Esophagus muscularis mucosa (tissue), 4 donors: Measurements from ENCODE around the gene GMPR2. TPM values are rescaled to one million over a fixed set of nuclear protein-coding genes. Genes with fewer than 3 reads are reported as not detected.

Experiments
- DNase-seq: peaks from one replicate; pipeline ENCODE4 v3.0.0-alpha.2; 2017; ENCODE audit errors: extremely low spot score
- H3K27ac ChIP-seq, 4 donors: fragments of 200-600 bp; sonication (generic); replicated peaks in 1 of 4; 1 replicate in 3 of 4; 2 replicates in 1 of 4; pipeline ENCODE4 v1.5.1; 2016 to 2019; ENCODE audit warnings: mild to moderate bottlenecking in 1 of 4
- H3K27me3 ChIP-seq, 4 donors: fragments of 200-600 bp; sonication (generic); one replicate each; pipeline versions ENCODE4 v1.5.1 to v1.6.0; 2016 to 2019
- H3K36me3 ChIP-seq, 4 donors: fragments of 200-600 bp; sonication (generic); one replicate each; pipeline ENCODE4 v1.5.1; 2016 to 2019
- H3K4me1 ChIP-seq, 4 donors: fragments of 200-600 bp; sonication (generic); one replicate each; pipeline ENCODE4 v1.5.1; 2016 to 2019
- H3K4me3 ChIP-seq, 4 donors: fragments of 200-600 bp; sonication (generic); 1 replicate in 2 of 4; 2 replicates in 2 of 4; pipeline ENCODE4 v1.5.1; 2016 to 2019; ENCODE audit warnings: mild to moderate bottlenecking in 4 of 4, moderate library complexity in 1 of 4
- H3K9me3 ChIP-seq, 4 donors: fragments of 200-600 bp; sonication (generic); 1 replicate in 3 of 4; 2 replicates in 1 of 4; pipeline ENCODE4 v1.5.1; 2016 to 2019
- EP300 ChIP-seq: sonication (generic); formaldehyde crosslinking; IDR thresholded peaks from one replicate; pipeline ENCODE4 v1.6.1; 2017; ENCODE audit warnings: antibody characterized with exemption
- POLR2A ChIP-seq: fragments of 450-650 bp; IDR thresholded peaks from one replicate; pipeline ENCODE4 v1.6.1; 2017; ENCODE audit warnings: antibody characterized with exemption, moderate library complexity, mild to moderate bottlenecking, low read depth
- POLR2AphosphoS5 ChIP-seq, 2 donors: sonication (generic); formaldehyde crosslinking; IDR thresholded peaks; one replicate each; pipeline ENCODE4 v1.6.1; 2017; ENCODE audit warnings: antibody characterized with exemption in 2 of 2
- WGBS: methylation state at CpG from one replicate; pipeline ENCODE4 v1.1.5; 2018; 5-methylcytosine and 5-hydroxymethylcytosine counted together
- intact Hi-C: fragments of 100-400 bp; cut with DNase I; formaldehyde crosslinking; loops from one replicate; pipeline ENCODE4 v1.15.1; 2023
- total RNA-seq, 4 donors: library from RNA; depleted of rRNA; stranded (reverse); fragments of >200 nt; gene quantifications; one replicate each; pipeline versions ENCODE4 v1.1.0 to v1.2.1, GENCODE V29; 2016
- TF ChIP-seq, protein P1 (sequence below), 3 experiments: fragments of 200-600 bp in 2 of 3; fragments of 450-650 bp in 1 of 3; sonication (generic) in 2 of 3; IDR thresholded peaks; one replicate each; pipeline ENCODE4 v1.5.1; 2017 to 2019; ENCODE audit warnings: antibody characterized with exemption in 3 of 3, mild to moderate bottlenecking in 2 of 3, moderate library complexity in 1 of 3

The GMPR2 gene
- total RNA-seq, 4 donors from 2014 or later, result 43.1 to 53.4 (median 50.5) TPM

DNA sequence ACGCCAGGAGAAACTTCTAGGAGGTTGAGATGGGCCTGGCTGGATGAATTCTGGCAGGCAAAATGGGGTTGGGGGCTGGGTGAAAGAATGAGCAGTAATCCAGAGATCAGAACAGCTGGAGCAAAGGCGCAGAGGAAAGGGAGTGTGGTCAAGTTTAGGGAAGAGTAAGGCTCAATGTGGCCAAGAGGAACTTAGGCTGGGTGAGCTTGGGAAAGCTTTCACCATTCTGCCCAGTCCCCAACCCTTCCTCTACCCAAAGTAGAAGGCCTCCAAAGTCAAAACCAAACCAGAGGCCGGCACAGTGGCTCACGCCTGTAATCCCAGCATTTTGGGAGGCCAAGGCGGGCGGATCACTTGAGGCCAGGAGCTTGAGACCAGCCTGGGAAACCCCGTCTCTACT lies 48.9 kb downstream of the GMPR2 start:
- H3K4me3 ChIP-seq, result no peak overlapping the region
- DNase-seq, result no peak
- no peak overlapping the region for H3K27ac ChIP-seq
- TF ChIP-seq EP300 (no peak), POLR2A (no peak), POLR2AphosphoS5 (IDR thresholded peaks at IDR 0.05) (no peak)
- TF ChIP-seq, protein P1, sequence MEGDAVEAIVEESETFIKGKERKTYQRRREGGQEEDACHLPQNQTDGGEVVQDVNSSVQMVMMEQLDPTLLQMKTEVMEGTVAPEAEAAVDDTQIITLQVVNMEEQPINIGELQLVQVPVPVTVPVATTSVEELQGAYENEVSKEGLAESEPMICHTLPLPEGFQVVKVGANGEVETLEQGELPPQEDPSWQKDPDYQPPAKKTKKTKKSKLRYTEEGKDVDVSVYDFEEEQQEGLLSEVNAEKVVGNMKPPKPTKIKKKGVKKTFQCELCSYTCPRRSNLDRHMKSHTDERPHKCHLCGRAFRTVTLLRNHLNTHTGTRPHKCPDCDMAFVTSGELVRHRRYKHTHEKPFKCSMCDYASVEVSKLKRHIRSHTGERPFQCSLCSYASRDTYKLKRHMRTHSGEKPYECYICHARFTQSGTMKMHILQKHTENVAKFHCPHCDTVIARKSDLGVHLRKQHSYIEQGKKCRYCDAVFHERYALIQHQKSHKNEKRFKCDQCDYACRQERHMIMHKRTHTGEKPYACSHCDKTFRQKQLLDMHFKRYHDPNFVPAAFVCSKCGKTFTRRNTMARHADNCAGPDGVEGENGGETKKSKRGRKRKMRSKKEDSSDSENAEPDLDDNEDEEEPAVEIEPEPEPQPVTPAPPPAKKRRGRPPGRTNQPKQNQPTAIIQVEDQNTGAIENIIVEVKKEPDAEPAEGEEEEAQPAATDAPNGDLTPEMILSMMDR (IDR thresholded peaks at IDR 0.05), result no peak
- no peaks in the 10 kb centered on the region for H3K9me3 ChIP-seq
- intact Hi-C loops, result no loop called here
- H3K27me3 ChIP-seq, result no peaks in the 10 kb centered on the region
- no peaks in the 10 kb centered on the region for H3K36me3 ChIP-seq
- H3K4me1 ChIP-seq, result peaks cover 0 to 9% (median 0%) of the 10 kb centered on the region in 4 donors
- 79% methylated on average over 7 of the region's 7 CpGs for WGBS

DNA sequence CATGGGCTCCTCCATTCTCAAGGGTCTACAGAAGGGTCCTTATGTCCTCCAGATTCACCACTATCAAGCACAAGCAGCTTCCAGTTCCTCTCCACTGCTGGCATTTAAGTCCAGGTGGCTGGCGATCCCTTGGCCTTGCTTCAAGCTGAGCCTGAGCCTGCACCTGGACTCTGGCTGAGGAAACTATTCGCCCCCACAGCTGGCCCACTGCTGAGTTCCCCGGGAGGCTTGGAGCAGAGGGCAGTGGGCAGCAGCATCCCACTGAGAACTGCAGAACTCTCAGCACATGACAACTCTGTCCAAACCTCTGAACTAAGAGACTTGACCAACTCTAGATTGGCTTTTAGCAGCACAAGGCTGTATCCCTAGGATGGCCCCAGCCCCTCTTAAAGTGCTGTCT lies 50.0 kb downstream of the GMPR2 start:
- Histone ChIP-seq H3K4me1 (peaks cover 0 to 9% (median 0%) of the 10 kb centered on the region in 4 donors), H3K27ac (no peak overlapping the region), H3K9me3 (no peaks in the 10 kb centered on the region), H3K36me3 (no peaks in the 10 kb centered on the region), H3K4me3 (no peak overlapping the region), H3K27me3 (no peaks in the 10 kb centered on the region)
- intact Hi-C loops, result no loop called here
- TF ChIP-seq EP300 (no peak), POLR2AphosphoS5 (IDR thresholded peaks at IDR 0.05) (no peak), POLR2A (no peak)
- TF ChIP-seq, protein P1 (IDR thresholded peaks at IDR 0.05), result no peak
- WGBS, result 83% methylated on average over 3 of the region's 3 CpGs
- no peak for DNase-seq

DNA sequence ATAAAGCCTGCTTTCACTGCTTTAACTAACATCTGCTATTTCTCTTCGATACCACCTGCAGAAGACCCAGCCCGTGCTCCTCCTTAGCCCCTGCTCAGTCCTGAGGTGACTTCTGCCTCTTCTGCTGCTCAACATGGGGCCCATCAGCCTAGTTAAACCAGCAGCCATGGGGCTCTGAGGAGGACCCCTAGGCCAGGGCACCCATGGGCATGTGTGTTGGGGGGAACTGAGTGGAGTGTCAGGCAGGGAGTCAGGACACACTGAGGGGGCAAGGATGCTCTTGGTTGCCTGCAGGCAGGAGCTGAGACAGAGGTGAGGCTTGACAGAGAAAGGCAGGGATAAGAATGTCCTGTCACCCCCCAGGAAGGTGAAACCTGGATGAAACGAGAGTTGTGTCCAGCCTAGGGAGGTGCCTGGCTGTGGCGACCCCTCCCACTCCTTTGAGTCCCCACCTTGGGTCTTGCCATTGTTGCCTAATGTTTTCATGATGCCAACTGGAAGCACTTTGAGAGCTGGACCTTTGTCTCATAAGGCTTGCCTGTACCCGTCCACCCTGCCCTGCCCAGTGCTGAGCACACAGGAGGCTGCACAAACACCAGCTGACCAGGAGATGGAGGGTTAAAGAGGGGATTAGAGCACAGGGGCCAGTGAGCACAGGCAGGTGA lies 51.2 kb downstream of the GMPR2 start:
- intact Hi-C loops, result no loop called here
- TF ChIP-seq, protein P1 (IDR thresholded peaks at IDR 0.05), result no peak
- TF ChIP-seq EP300 (no peak), POLR2A (no peak), POLR2AphosphoS5 (IDR thresholded peaks at IDR 0.05) (no peak)
- no peak overlapping the region for H3K4me3 ChIP-seq
- H3K27ac ChIP-seq, result no peak overlapping the region
- no peaks in the 10 kb centered on the region for H3K36me3 ChIP-seq
- H3K4me1 ChIP-seq, result peaks cover 0 to 6% (median 0%) of the 10 kb centered on the region in 4 donors
- H3K27me3 ChIP-seq, result no peaks in the 10 kb centered on the region
- 83% methylated on average over 5 of the region's 5 CpGs for WGBS
- no peaks in the 10 kb centered on the region for H3K9me3 ChIP-seq
- DNase-seq, result no peak

DNA sequence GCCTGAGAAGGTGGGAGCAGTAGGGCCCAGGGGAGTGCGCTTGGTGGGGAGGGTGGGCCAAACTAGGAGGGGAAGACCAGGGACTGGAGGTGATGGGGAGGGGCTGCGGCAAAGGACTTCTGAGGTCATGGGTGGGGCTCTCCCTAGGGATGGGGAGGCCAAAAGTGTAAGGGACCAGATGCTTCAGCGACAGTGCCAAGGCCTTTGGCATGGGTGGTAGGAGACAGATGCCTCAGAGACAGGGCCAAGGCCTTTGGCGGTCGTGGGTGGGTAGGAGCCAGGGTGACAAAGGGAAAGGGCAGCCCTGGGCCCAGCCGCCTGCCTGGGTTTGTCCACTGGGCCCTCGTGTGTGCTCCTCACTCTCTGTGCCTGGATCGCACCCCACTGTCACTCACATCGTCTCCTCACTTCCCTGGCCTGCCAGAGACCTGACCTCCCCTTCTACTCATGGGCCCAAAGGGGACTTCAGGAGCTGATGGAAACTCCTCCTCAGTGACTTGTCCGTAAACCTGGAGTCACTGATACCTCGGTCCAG lies 51.8 kb downstream of the GMPR2 start:
- Histone ChIP-seq H3K27me3 (no peaks in the 10 kb centered on the region), H3K4me1 (peaks cover 0 to 6% (median 0%) of the 10 kb centered on the region in 4 donors), H3K4me3 (no peak overlapping the region), H3K36me3 (peaks cover 0 to 5% (median 2%) of the 10 kb centered on the region in 4 donors), H3K9me3 (no peaks in the 10 kb centered on the region), H3K27ac (no peak overlapping the region)
- WGBS, result 78% methylated on average over 10 of the region's 11 CpGs
- no peak for DNase-seq
- intact Hi-C loops, result no loop called here
- TF ChIP-seq EP300 (no peak), POLR2A (no peak), POLR2AphosphoS5 (IDR thresholded peaks at IDR 0.05) (no peak)
- TF ChIP-seq, protein P1 (IDR thresholded peaks at IDR 0.05), result no peak
